Lower leg skin (tissue), 4 donors: Measurements from ENCODE around the gene APBA1. TPM values are rescaled to one million over a fixed set of nuclear protein-coding genes. Genes with fewer than 3 reads are reported as not detected.

Source experiments
- DNase-seq, 2 donors: peaks; one replicate each; pipeline ENCODE4 v3.0.0-alpha.2; 2019; ENCODE audit warnings: low spot score in 2 of 2
- H3K4me3 ChIP-seq: fragments of 200-600 bp; sonication (generic); 2 replicates; pipeline ENCODE4 v1.5.1; 2017; ENCODE audit warnings: mild to moderate bottlenecking, low read depth; ENCODE audit not compliant: poor library complexity, severe bottlenecking
- POLR2A ChIP-seq, 2 donors: fragments of 450-650 bp; IDR thresholded peaks; one replicate each; pipeline ENCODE4 v1.6.1; 2016 to 2017; ENCODE audit warnings: antibody characterized with exemption in 2 of 2, mild to moderate bottlenecking in 1 of 2, moderate library complexity in 1 of 2
- WGBS, 2 donors: methylation state at CpG; one replicate each; pipeline ENCODE4 v1.1.5; 2018; 5-methylcytosine and 5-hydroxymethylcytosine counted together
- intact Hi-C: fragments of 100-400 bp; cut with DNase I; formaldehyde crosslinking; loops from one replicate; pipeline ENCODE4 v1.15.0; 2023; ENCODE audit warnings: low total_unique reads
- total RNA-seq, 4 donors: library from RNA; depleted of rRNA; stranded (reverse); fragments of >200 nt; gene quantifications; one replicate each; pipeline ENCODE4 v1.1.0, GENCODE V29; 2016
- TF ChIP-seq, protein P1 (sequence below), 3 donors: fragments of 450-650 bp; IDR thresholded peaks; one replicate each; pipeline ENCODE4 v1.5.1; 2016; ENCODE audit warnings: antibody characterized with exemption in 3 of 3, mild to moderate bottlenecking in 3 of 3, moderate library complexity in 2 of 3

APBA1 gene
- total RNA-seq, 4 donors from 2014 or later, result 4.9 to 12.7 (median 8.7) TPM

DNA sequence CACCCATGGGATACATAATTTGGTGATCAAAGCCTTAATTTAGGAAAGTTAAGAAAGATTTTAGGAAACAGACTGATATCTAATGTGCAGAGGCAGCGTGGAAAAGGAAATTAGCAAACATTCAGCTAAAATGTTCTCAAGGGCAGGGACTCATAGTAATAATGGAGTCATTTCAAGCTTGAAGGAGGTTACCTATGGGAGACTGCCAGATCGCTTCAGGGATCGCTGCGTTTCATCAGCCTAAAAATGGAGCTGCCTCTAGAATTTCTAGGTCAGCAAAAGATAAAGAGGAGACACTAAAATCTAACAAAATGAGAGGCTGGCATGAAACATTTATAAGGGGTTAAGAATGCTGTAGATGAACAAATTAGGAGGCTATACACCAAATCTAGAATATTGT lies 115.5 kb downstream of the APBA1 start:
- TF ChIP-seq, protein P1, sequence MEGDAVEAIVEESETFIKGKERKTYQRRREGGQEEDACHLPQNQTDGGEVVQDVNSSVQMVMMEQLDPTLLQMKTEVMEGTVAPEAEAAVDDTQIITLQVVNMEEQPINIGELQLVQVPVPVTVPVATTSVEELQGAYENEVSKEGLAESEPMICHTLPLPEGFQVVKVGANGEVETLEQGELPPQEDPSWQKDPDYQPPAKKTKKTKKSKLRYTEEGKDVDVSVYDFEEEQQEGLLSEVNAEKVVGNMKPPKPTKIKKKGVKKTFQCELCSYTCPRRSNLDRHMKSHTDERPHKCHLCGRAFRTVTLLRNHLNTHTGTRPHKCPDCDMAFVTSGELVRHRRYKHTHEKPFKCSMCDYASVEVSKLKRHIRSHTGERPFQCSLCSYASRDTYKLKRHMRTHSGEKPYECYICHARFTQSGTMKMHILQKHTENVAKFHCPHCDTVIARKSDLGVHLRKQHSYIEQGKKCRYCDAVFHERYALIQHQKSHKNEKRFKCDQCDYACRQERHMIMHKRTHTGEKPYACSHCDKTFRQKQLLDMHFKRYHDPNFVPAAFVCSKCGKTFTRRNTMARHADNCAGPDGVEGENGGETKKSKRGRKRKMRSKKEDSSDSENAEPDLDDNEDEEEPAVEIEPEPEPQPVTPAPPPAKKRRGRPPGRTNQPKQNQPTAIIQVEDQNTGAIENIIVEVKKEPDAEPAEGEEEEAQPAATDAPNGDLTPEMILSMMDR (IDR thresholded peaks at IDR 0.05), result no peak
- TF ChIP-seq POLR2A (IDR thresholded peaks at IDR 0.05), result no peak
- WGBS, 2 donors, result 55 to 70% methylated on average over 4 of the region's 4 CpGs
- DNase-seq, result no peak
- intact Hi-C loops, result no loop called here
- no peak overlapping the region for H3K4me3 ChIP-seq

DNA sequence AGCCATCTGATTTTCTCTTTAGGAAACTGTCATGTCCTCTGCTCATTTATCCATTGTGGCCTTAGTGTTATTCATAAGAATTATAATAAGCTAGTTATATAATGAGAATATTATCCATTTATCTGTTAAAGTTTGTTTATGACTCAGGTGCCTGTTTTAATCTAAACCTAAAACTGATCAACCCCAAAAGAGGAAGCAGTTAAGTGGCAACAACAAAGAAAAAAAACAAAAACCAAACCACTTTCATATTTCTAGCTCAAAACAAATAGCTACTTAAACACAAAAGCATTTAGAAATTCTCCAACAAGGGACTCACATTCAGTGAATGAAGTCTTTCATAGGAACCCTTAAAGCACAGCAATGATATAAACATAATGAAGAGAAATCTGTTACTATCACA lies 116.4 kb downstream of the APBA1 start:
- no peak for DNase-seq
- intact Hi-C loops, result no loop called here
- TF ChIP-seq, protein P1 (IDR thresholded peaks at IDR 0.05), result no peak
- TF ChIP-seq POLR2A (IDR thresholded peaks at IDR 0.05), result no peak
- no peak overlapping the region for H3K4me3 ChIP-seq

GRCh38 chr9:69554945-69555344 lies 117.2 kb downstream of the APBA1 start:
- H3K4me3 ChIP-seq, result no peak overlapping the region
- no peak for DNase-seq
- intact Hi-C loops, result no loop called here
- TF ChIP-seq POLR2A (IDR thresholded peaks at IDR 0.05), result no peak
- TF ChIP-seq, protein P1 (IDR thresholded peaks at IDR 0.05), result no peak
- 38 to 46% methylated on average over 6 of the region's 6 CpGs for WGBS, 2 donors

DNA sequence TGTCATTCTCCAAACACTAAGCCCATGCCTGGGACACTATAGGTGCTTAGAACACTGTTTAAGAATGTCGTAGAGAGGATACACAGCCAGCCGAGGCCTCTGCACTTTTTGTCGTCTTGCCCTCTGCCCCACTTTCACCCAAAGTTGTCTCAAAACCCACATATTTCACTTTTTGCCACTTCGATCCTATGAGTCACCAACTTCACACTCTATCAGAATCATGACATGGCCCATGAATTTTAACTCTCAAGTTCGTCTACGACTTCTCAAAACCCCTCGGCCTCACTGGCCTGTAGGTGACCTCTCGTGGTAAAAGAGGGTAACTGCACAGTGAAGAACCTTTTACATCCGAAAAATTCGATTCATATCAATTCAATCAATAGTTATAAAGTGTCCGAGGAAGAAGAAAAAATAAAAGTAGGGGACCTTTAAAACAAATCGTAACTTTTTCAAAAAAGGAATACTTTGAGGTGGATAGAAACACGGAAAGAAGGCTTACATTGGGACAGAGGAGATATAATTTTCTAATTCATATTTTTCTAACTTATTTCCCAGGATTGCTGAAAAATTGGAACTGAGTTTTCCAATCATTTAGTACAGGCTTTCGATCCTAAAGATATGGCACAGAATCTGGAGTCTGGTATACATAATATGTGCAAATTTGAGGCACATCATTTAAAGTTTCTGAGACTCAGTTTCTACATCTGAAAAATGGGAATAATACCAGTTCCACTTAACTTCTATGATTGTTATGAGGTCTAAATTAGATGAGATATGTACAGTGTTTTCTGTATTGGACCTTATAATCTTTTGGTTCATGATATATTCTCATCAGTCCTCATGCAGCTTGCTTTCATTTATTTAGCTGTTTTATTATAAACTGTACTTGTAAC lies 122.6 kb downstream of the APBA1 start:
- TF ChIP-seq, protein P1 (IDR thresholded peaks at IDR 0.05), result no peak
- TF ChIP-seq POLR2A (IDR thresholded peaks at IDR 0.05), result no peak
- no peak overlapping the region for H3K4me3 ChIP-seq
- no peak for DNase-seq
- intact Hi-C loops, result no loop called here
- WGBS, 2 donors, result 26 to 28% methylated on average over 14 of the region's 14 CpGs

DNA sequence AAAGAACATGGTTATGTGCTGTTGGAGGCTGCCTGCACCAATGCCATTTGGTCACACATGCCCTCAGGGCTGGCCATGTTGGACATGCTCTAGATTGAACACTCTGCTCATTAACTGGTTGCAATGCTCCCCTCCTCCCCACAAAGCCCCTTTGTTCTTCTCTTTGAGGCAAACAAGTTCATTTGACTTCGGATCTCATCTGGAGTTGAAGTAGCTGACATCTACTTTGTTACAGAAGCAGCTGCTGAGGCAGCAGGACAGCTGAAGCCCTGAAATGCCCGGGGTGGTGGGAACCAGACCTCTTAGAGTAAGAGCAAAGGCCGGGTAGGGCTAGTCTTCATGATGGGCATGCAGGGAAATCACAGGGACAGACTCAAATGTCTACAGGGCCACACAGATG lies 123.5 kb downstream of the APBA1 start:
- WGBS, 2 donors, result 84% methylated on average over 3 of the region's 3 CpGs
- no peak overlapping the region for H3K4me3 ChIP-seq
- no peak for DNase-seq
- no peak for TF ChIP-seq POLR2A (IDR thresholded peaks at IDR 0.05)
- TF ChIP-seq, protein P1 (IDR thresholded peaks at IDR 0.05), result no peak
- intact Hi-C loops, result no loop called here
